GM12878 (cell line): Measurements from ENCODE around the gene PIGU. TPM values are rescaled to one million over a fixed set of nuclear protein-coding genes. Genes with fewer than 3 reads are reported as not detected.

ENCODE experiments used
- ATAC-seq: fragments of 200-7000 bp; cut with Tn5 transposase; 3 replicates; pipeline ENCODE4 v1.9.1; 2020; ENCODE audit warnings: mild to moderate bottlenecking, moderate library complexity
- BruUV-seq: library from RNA; stranded (reverse); fragments of 400-500 nt; replicated peaks from 2 replicates; lab custom pipeline; 2021; lab: Mats Ljungman, UMichigan
- CTCF ChIA-PET: fragments of 300-600 bp; sonication (Branson Sonifier 250); formaldehyde crosslinking; extraction: SDS; loops from one replicate; lab custom pipeline; 2021; ENCODE audit warnings: inconsistent platforms; lab: Yijun Ruan, JAX
- POLR2A ChIA-PET: fragments of 350-600 bp; formaldehyde crosslinking; extraction: SDS; loops from one replicate; lab custom pipeline; 2021; ENCODE audit warnings: inconsistent platforms; lab: Charles Lee
- RAD21 ChIA-PET: fragments of 300-600 bp; sonication (Branson Sonifier 250); formaldehyde crosslinking; loops from one replicate; lab custom pipeline; 2023; ENCODE audit warnings: antibody characterized with exemption; ENCODE audit not compliant: unreplicated experiment; lab: Charles Lee
- SMC1A ChIA-PET: fragments of 300-600 bp; sonication (Branson Sonifier 250); formaldehyde crosslinking; loops from one replicate; lab custom pipeline; 2023; ENCODE audit not compliant: unreplicated experiment, uncharacterized antibody; lab: Charles Lee
- DNase-seq: peaks from one replicate; pipeline ENCODE4 v3.0.0-alpha.2; 2011; ENCODE audit warnings: low read depth, low spot score
- FAIRE-seq: peaks from 3 replicates; lab custom pipeline; 2011; peaks lifted over from hg19 to GRCh38; lab: Jason Lieb, UNC
- H2AFZ ChIP-seq: 2 replicates; pipeline ENCODE4 v1.6.0; 2011; ENCODE audit warnings: low read depth, low read length, control low read depth; ENCODE audit not compliant: control insufficient read depth
- H3K27ac ChIP-seq: 2 replicates; pipeline ENCODE4 v1.5.1; 2011; ENCODE audit warnings: control low read depth; ENCODE audit not compliant: control insufficient read depth, insufficient read depth
- H3K27me3 ChIP-seq, 2 experiments: replicated peaks in 1 of 2; 2 replicates each; pipeline versions ENCODE4 v1.6.0 to v1.6.1; 2011; ENCODE audit warnings: low read length in 1 of 2; ENCODE audit not compliant: control insufficient read depth in 2 of 2, insufficient read depth in 2 of 2
- H3K36me3 ChIP-seq, 2 experiments: 2 replicates each; pipeline ENCODE4 v1.5.1; 2011; ENCODE audit warnings: low read length in 1 of 2; ENCODE audit not compliant: control insufficient read depth in 2 of 2, insufficient read depth in 2 of 2
- H3K4me1 ChIP-seq: 2 replicates; pipeline ENCODE4 v1.6.1; 2011; ENCODE audit warnings: mild to moderate bottlenecking, low read length, moderate library complexity, mixed read lengths; ENCODE audit not compliant: control insufficient read depth, insufficient read depth
- H3K4me2 ChIP-seq: 2 replicates; pipeline ENCODE4 v1.6.0; 2011; ENCODE audit warnings: control low read depth; ENCODE audit not compliant: control insufficient read depth, insufficient read depth
- H3K4me3 ChIP-seq: fragments of 200-600 bp; sonication (generic); 2 replicates; pipeline ENCODE4 v1.5.1; 2016
- H3K79me2 ChIP-seq: 2 replicates; pipeline ENCODE4 v1.6.0; 2011; ENCODE audit warnings: low read length; ENCODE audit not compliant: control insufficient read depth, insufficient read depth
- H3K9ac ChIP-seq: 2 replicates; pipeline ENCODE4 v1.8.0; 2011; ENCODE audit warnings: low read length, control low read depth, mixed read lengths; ENCODE audit not compliant: control insufficient read depth, insufficient read depth
- H3K9me3 ChIP-seq: replicated peaks from 3 replicates; pipeline ENCODE4 v1.5.1; 2011; ENCODE audit warnings: mild to moderate bottlenecking, low read length; ENCODE audit not compliant: control insufficient read depth, insufficient read depth
- H4K20me1 ChIP-seq: 2 replicates; pipeline ENCODE4 v1.6.0; 2011; ENCODE audit not compliant: control insufficient read depth, insufficient read depth
- FOS ChIP-seq: IDR thresholded peaks from 3 replicates; pipeline ENCODE4 v1.6.1; 2011; ENCODE audit warnings: borderline replicate concordance; ENCODE audit not compliant: insufficient read length; ENCODE audit errors: extremely low read depth
- NFYB ChIP-seq: IDR thresholded peaks from 2 replicates; pipeline ENCODE4 v1.6.1; 2011; ENCODE audit warnings: low read depth, mild to moderate bottlenecking, low read length, improper control_type of control experiment, moderate library complexity; ENCODE audit not compliant: insufficient read depth
- NRF1 ChIP-seq: conservative IDR thresholded peaks from 2 replicates; pipeline ENCODE4 v1.6.1; 2011; ENCODE audit warnings: mild to moderate bottlenecking, low read depth, low read length, improper control_type of control experiment
- POLR2A ChIP-seq: IDR thresholded peaks from 2 replicates; pipeline ENCODE4 v1.6.1; 2011; ENCODE audit warnings: low read depth, mild to moderate bottlenecking, low read length
- SMARCA5 ChIP-seq: fragments of 450-650 bp; IDR thresholded peaks from 2 replicates; pipeline ENCODE4 v1.6.1; 2017; ENCODE audit warnings: mild to moderate bottlenecking
- SMC3 ChIP-seq: IDR thresholded peaks from 2 replicates; pipeline ENCODE4 v1.6.1; 2011; ENCODE audit warnings: low read length, improper control_type of control experiment, borderline replicate concordance
- STAT3 ChIP-seq: IDR thresholded peaks from 2 replicates; pipeline ENCODE4 v1.6.1; 2011; ENCODE audit warnings: low read depth, low read length, improper control_type of control experiment
- ZBED1 ChIP-seq: IDR thresholded peaks from 2 replicates; pipeline ENCODE4 v1.6.1; 2016; ENCODE audit warnings: borderline replicate concordance
- WGBS: methylation state at CpG from one replicate; pipeline ENCODE4 v1.1.6; 2016; ENCODE audit warnings: low lambda C conversion rate; ENCODE audit not compliant: insufficient replicate concordance, insufficient coverage; ENCODE audit errors: missing lambda C conversion rate; 5-methylcytosine and 5-hydroxymethylcytosine counted together
- in situ Hi-C: fragments of 300-500 bp; cut with MboI; formaldehyde crosslinking; loops from 9 replicates; pipeline ENCODE4 v1.14.3; 2018; ENCODE audit warnings: mixed read lengths
- intact Hi-C: fragments of 100-400 bp; cut with micrococcal nuclease; formaldehyde crosslinking; loops from one replicate; pipeline ENCODE4 v1.14.2; 2022; ENCODE audit not compliant: unreplicated experiment
- polyA plus RNA-seq, 11 experiments: library from polyadenylated mRNA; depleted of rRNA in 4 of 11; unstranded in 6 of 11; stranded (reverse) in 5 of 11; fragments of >200 nt; fragmentation: Nextera tagmentation in 4 of 11; fragmentation: Illumina TruSeq in 1 of 11; extraction: Ambion mirVana in 4 of 11; extraction: Trizol in 1 of 11; gene quantifications; 1 replicate in 1 of 11; 2 replicates in 10 of 11; pipeline versions ENCODE4 v1.2.1 to v1.2.3, GENCODE V29; 2011 to 2016; ENCODE audit warnings: inconsistent platforms in 2 of 11, missing spikeins in 2 of 11, low read depth in 1 of 11
- total RNA-seq, 4 experiments: library from RNA; depleted of rRNA in 3 of 4; stranded (reverse); fragments of >200 nt in 3 of 4; fragmentation: Illumina TruSeq in 1 of 4; extraction: Trizol in 1 of 4; gene quantifications; 2 replicates each; pipeline versions ENCODE4 v1.2.1 to v1.2.3, GENCODE V29; 2013 to 2021

The PIGU gene
- total and polyA plus RNA-seq, 10 of the 15 experiments (the other 5 are each of a cell fraction or from before 2014, with no cell fraction given) = 4.1 to 88.2 (median 25.0) TPM

GRCh38 chr20:34543463-34544056 is 133.3 kb downstream of the PIGU start:
- FAIRE-seq (no peak), DNase-seq (no peak), ATAC-seq (no peak)
- Histone ChIP-seq H3K4me3 (no peak overlapping the region), H3K79me2 (no peaks in the 10 kb centered on the region), H4K20me1 (no peaks in the 10 kb centered on the region), H3K27me3 (no peaks in the 10 kb centered on the region), H2AFZ (no peak overlapping the region), H3K4me2 (no peak overlapping the region), H3K9ac (no peak overlapping the region), H3K4me1 (peaks cover 4% of the 10 kb centered on the region; the same call in 1 of the 2 replicates), H3K27ac (no peak overlapping the region), H3K36me3 (peaks cover 7 to 9% of the 10 kb centered on the region in 2 experiments; a peak in 3 of 4 replicates), H3K9me3 (no peaks in the 10 kb centered on the region)
- in situ Hi-C loops (no loop called here), intact Hi-C loops (no loop called here)
- CTCF ChIA-PET = interaction anchor here (1.4 kb wide), 1 partner anchor 164 kb away, joined by 8 read pairs; no protein-coding TSS in a partner anchor
- WGBS = 50% methylated on average over 12 of the region's 12 CpGs
- POLR2A ChIA-PET = interaction anchor here (0.5 kb wide), 1 partner anchor 134 kb away, joined by 3 read pairs; the partner anchor contains the start of gene PIGU
- TF ChIP-seq NRF1 (no peak), SMC3 (no peak), STAT3 (no peak), ZBED1 (no peak), NFYB (no peak), SMARCA5 (no peak), FOS (no peak), POLR2A (no peak)
- RAD21 ChIA-PET = interaction anchor here (1.0 to 1.2 kb wide), 2 partner anchors 164 to 226 kb away, joined by 4 to 6 read pairs; no protein-coding TSS in a partner anchor
- BruUV-seq = no TSS peak
- SMC1A ChIA-PET = interaction anchor here (2.1 to 3.3 kb wide), 2 partner anchors 164 to 227 kb away, joined by 5 to 10 read pairs; no protein-coding TSS in a partner anchor
